ENCODE results near the gene DUOX2. TPM values are rescaled to one million over a fixed set of nuclear protein-coding genes. Genes with fewer than 3 reads are reported as not detected.

Gene DUOX2
- total RNA-seq, 4 donors from 2014 or later, result 0.13 to 0.65 (median 0.47) TPM; not detected in 1

DNA sequence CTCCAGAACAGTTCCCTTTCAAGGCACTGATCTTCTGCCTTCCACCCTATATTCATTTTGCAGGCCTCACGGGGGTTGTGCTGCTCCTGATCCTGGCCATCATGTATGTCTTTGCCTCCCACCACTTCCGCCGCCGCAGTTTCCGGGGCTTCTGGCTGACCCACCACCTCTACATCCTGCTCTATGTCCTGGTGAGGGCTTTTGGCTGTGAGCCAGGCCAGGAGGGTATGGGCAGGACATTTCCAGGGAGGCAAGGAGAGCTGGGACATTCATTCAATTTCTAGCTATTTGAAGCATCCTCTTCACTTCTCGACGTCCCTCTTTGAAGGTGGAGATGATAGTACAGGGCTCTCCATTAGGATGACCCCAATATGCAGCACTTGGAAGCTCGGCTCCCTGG lies 41.8 kb upstream of the DUOX2 start:
- no peak for ATAC-seq (ENCODE audit: low FRiP score)
- no peak for TF ChIP-seq CTCF (IDR thresholded peaks at IDR 0.05)
- DNase-seq (ENCODE audit: low spot score), result no peak

DNA sequence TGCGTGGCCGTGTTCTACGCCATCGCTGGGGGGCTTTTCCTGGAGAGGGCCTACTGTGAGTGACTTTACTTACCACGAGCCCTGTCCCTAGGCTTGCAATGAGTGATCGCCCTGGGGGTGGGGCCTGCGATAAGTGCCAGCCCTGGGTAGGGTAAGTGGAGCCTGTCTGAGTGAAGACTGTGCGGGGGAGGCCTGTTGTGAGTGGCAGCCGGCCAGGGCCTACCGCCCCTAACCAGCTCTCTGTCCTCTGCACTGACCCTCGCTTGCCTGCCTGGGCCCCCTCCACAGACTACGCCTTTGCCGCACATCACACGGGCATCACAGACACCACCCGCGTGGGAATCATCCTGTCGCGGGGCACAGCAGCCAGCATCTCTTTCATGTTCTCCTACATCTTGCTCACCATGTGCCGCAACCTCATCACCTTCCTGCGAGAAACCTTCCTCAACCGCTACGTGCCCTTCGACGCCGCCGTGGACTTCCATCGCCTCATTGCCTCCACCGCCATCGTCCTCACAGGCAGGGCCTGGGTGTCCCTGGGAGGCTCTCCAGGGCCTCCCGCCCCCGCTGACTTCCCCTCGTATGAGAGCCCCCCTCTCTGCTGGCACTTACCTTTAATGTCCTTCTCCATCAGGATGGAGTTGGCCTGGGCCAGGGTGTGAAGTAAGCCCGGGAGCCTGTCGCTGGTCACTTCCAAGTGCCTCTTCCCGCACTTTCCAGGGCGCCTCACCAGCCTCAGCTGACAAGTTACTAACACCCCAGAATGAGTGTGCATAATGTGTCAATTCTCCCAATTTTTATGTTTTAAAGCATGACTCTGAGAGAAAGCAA lies 38.2 kb upstream of the DUOX2 start:
- TF ChIP-seq CTCF (IDR thresholded peaks at IDR 0.05), result no peak
- ATAC-seq (ENCODE audit: low FRiP score), result no peak
- no peak for DNase-seq (ENCODE audit: low spot score)

GRCh38 chr15:45150997-45151396 lies 37.0 kb upstream of the DUOX2 start:
- DNase-seq (ENCODE audit: low spot score) (no peak), ATAC-seq (ENCODE audit: low FRiP score) (no peak)
- TF ChIP-seq CTCF (IDR thresholded peaks at IDR 0.05), result no peak

DNA sequence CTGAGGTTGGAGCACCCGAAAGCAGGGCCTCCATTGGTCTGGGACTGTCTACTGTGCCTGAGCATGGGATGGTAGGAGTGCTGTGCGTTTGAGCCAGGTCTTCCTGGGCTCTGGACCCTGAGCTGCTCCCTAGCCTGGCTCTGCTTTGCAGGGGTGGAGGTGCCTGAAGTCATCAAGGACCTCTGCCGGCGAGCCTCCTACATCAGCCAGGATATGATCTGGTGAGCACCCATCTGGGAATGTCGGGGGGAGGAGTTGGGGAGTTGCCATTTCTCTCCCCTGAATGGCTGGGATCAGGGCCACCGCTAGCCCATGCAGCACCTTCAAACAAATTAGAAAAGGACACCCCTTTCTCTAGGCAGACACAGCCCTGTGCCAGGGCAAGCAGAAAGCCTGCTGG lies 36.5 kb upstream of the DUOX2 start:
- DNase-seq (ENCODE audit: low spot score) (no peak), ATAC-seq (ENCODE audit: low FRiP score) (no peak)
- TF ChIP-seq CTCF (IDR thresholded peaks at IDR 0.05), result no peak

DNA sequence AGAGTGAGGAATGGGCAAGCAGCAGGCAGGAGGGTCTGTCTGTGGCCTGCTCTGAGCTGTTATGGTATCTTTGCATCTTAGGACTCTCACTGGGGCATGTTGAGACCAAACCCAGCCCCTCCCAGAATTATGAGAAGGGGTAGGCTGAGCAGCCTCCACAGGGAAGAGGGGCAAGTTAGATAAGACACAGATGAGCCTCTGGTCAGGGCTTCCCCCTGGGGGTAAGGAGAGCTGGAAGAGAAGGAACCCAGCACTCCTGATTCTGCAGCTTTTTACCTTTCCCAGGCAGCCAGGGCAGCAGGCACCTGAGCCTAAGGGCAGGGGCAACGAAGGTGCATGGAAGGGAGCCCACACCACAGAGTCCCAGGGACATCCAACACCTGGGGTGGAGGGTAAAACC lies 35.1 kb upstream of the DUOX2 start:
- DNase-seq (ENCODE audit: low spot score) (no peak), ATAC-seq (ENCODE audit: low FRiP score) (no peak)
- TF ChIP-seq CTCF (IDR thresholded peaks at IDR 0.05), result no peak

GRCh38 chr15:45148076-45149059 lies 34.4 kb upstream of the DUOX2 start:
- ATAC-seq (ENCODE audit: low FRiP score), result no peak
- TF ChIP-seq CTCF (IDR thresholded peaks at IDR 0.05), result no peak
- DNase-seq (ENCODE audit: low spot score), result no peak
